Sigmoid colon (tissue), 7 donors: ENCODE data around the gene CDC25A. TPM values are rescaled to one million over a fixed set of nuclear protein-coding genes. Genes with fewer than 3 reads are reported as not detected.

Source experiments
- DNase-seq: peaks from one replicate; pipeline ENCODE4 v3.0.0-alpha.2; 2019
- H3K27ac ChIP-seq, 4 donors: fragments of 200-600 bp; sonication (generic); one replicate each; pipeline ENCODE4 v1.5.1; 2016 to 2019; ENCODE audit warnings: mild to moderate bottlenecking in 1 of 4
- H3K27me3 ChIP-seq, 3 donors: fragments of 200-600 bp; sonication (generic); one replicate each; pipeline ENCODE4 v1.5.1; 2019; ENCODE audit warnings: mild to moderate bottlenecking in 1 of 3
- H3K36me3 ChIP-seq, 4 donors: fragments of 200-600 bp; sonication (generic); one replicate each; pipeline ENCODE4 v1.5.1; 2016 to 2019
- H3K4me1 ChIP-seq, 4 donors: fragments of 200-600 bp; sonication (generic); one replicate each; pipeline ENCODE4 v1.5.1; 2017 to 2019
- H3K4me3 ChIP-seq, 4 donors: fragments of 200-600 bp; sonication (generic); one replicate each; pipeline ENCODE4 v1.5.1; 2017 to 2019; ENCODE audit warnings: mild to moderate bottlenecking in 2 of 4, moderate library complexity in 1 of 4
- H3K9me3 ChIP-seq, 4 donors: fragments of 200-600 bp in 3 of 4; sonication (generic) in 3 of 4; one replicate each; pipeline versions ENCODE4 v1.5.1 to v1.6.1; 2013 to 2019
- CTCF ChIP-seq, 4 experiments: fragments of 450-650 bp in 3 of 4; fragments of 200-600 bp in 1 of 4; IDR thresholded peaks; one replicate each; pipeline ENCODE4 v1.5.1; 2016 to 2019; ENCODE audit warnings: antibody characterized with exemption in 4 of 4, mild to moderate bottlenecking in 3 of 4, moderate library complexity in 2 of 4
- EP300 ChIP-seq, 4 donors: sonication (generic); formaldehyde crosslinking; IDR thresholded peaks; one replicate each; pipeline ENCODE4 v1.6.1; 2017; ENCODE audit warnings: antibody characterized with exemption in 4 of 4
- POLR2A ChIP-seq, 2 donors: fragments of 450-650 bp; IDR thresholded peaks; one replicate each; pipeline ENCODE4 v1.6.1; 2016; ENCODE audit warnings: antibody characterized with exemption in 2 of 2, mild to moderate bottlenecking in 2 of 2, moderate library complexity in 2 of 2
- POLR2AphosphoS5 ChIP-seq, 4 donors: sonication (generic); formaldehyde crosslinking; IDR thresholded peaks; one replicate each; pipeline ENCODE4 v1.6.1; 2017; ENCODE audit warnings: antibody characterized with exemption in 4 of 4
- WGBS, 2 donors: extraction: QIAGEN DNeasy Blood & Tissue Kit; methylation state at CpG; one replicate each; pipeline ENCODE4 v1.1.7; 2013; 5-methylcytosine and 5-hydroxymethylcytosine counted together
- intact Hi-C: fragments of 100-400 bp; cut with DNase I; formaldehyde crosslinking; loops from one replicate; pipeline ENCODE4 v1.15.1; 2023
- polyA plus RNA-seq, 3 donors: library from polyadenylated mRNA; stranded (reverse); fragments of 200-250 nt; gene quantifications; one replicate each; pipeline ENCODE4 v1.2.3, GENCODE V29; 2013
- total RNA-seq, 4 donors: library from RNA; depleted of rRNA; stranded (reverse); fragments of >200 nt; gene quantifications; one replicate each; pipeline ENCODE4 v1.1.0, GENCODE V29; 2016
- donor health status: healthy with polysubstance abuse.
- donor health status: Bipolar disorder and iron deficiency.
- donor health status: healthy.

CDC25A gene
- total and polyA plus RNA-seq, 7 donors, result 0.27 to 8.1 (median 2.6) TPM; not detected in 1

- TF ChIP-seq EP300 (IDR thresholded peaks at IDR 0.05) (no peak), POLR2A (IDR thresholded peaks at IDR 0.05) (no peak), CTCF (IDR thresholded peaks at IDR 0.05) (no peak), POLR2AphosphoS5 (IDR thresholded peaks at IDR 0.05) (no peak)
- no peak for DNase-seq
- Histone ChIP-seq H3K4me1 (no peaks in the 10 kb centered on the region), H3K36me3 (no peaks in the 10 kb centered on the region), H3K27ac (no peak overlapping the region), H3K9me3 (no peaks in the 10 kb centered on the region), H3K27me3 (no peaks in the 10 kb centered on the region), H3K4me3 (no peak overlapping the region)
- intact Hi-C loops, result no loop called here
- 42 to 72% methylated on average over 11 of the region's 11 CpGs for WGBS, 2 donors
Measured at GRCh38 chr3:48142316-48142870, 45.8 kb downstream of the CDC25A start.

- intact Hi-C loops, result no loop called here
- TF ChIP-seq POLR2A (IDR thresholded peaks at IDR 0.05), result no peak
- no peak for TF ChIP-seq POLR2AphosphoS5 (IDR thresholded peaks at IDR 0.05)
- no peak for TF ChIP-seq EP300 (IDR thresholded peaks at IDR 0.05)
- no peak for TF ChIP-seq CTCF (IDR thresholded peaks at IDR 0.05)
- H3K9me3 ChIP-seq, result no peaks in the 10 kb centered on the region
- no peak for DNase-seq
- H3K4me3 ChIP-seq, result no peak overlapping the region
- H3K4me1 ChIP-seq, result no peaks in the 10 kb centered on the region
- H3K27ac ChIP-seq, result no peak overlapping the region
- H3K36me3 ChIP-seq, result no peaks in the 10 kb centered on the region
- no peaks in the 10 kb centered on the region for H3K27me3 ChIP-seq
- WGBS, 2 donors, result 93 to 95% methylated on average over 9 of the region's 9 CpGs
Measured at GRCh38 chr3:48141604-48142137, 46.5 kb downstream of the CDC25A start.

- Histone ChIP-seq H3K9me3 (no peaks in the 10 kb centered on the region), H3K27me3 (no peaks in the 10 kb centered on the region), H3K36me3 (no peaks in the 10 kb centered on the region), H3K4me1 (no peaks in the 10 kb centered on the region), H3K4me3 (no peak overlapping the region), H3K27ac (no peak overlapping the region)
- intact Hi-C loops, result no loop called here
- WGBS, 2 donors, result 86 to 92% methylated on average over 2 of the region's 2 CpGs
- TF ChIP-seq POLR2AphosphoS5 (IDR thresholded peaks at IDR 0.05) (no peak), POLR2A (IDR thresholded peaks at IDR 0.05) (no peak), EP300 (IDR thresholded peaks at IDR 0.05) (no peak), CTCF (IDR thresholded peaks at IDR 0.05) (no peak)
- no peak for DNase-seq
Measured at GRCh38 chr3:48140936-48141603, 47.1 kb downstream of the CDC25A start.

- WGBS, 2 donors, result 48 to 49% methylated on average over 9 of the region's 9 CpGs
- Histone ChIP-seq H3K27me3 (no peaks in the 10 kb centered on the region), H3K27ac (no peak overlapping the region), H3K4me3 (no peak overlapping the region), H3K4me1 (no peaks in the 10 kb centered on the region), H3K36me3 (no peaks in the 10 kb centered on the region), H3K9me3 (no peaks in the 10 kb centered on the region)
- DNase-seq, result no peak
- TF ChIP-seq POLR2A (IDR thresholded peaks at IDR 0.05) (no peak), CTCF (IDR thresholded peaks at IDR 0.05) (no peak), POLR2AphosphoS5 (IDR thresholded peaks at IDR 0.05) (no peak), EP300 (IDR thresholded peaks at IDR 0.05) (no peak)
- intact Hi-C loops, result no loop called here
Measured at GRCh38 chr3:48140336-48140757, 47.9 kb downstream of the CDC25A start.
